Uterus (tissue), 2 donors: Measurements from ENCODE around the gene TBCD.

Experiments used
- POLR2A ChIP-seq, 2 donors: fragments of 450-650 bp; IDR thresholded peaks; one replicate each; pipeline ENCODE4 v1.6.1; 2016; ENCODE audit warnings: antibody characterized with exemption in 2 of 2, mild to moderate bottlenecking in 1 of 2, moderate library complexity in 1 of 2
- TF ChIP-seq, protein P1 (sequence below), 4 experiments: fragments of 200-600 bp in 2 of 4; fragments of 450-650 bp in 2 of 4; sonication (generic) in 2 of 4; IDR thresholded peaks; one replicate each; pipeline ENCODE4 v1.5.1; 2016 to 2019; ENCODE audit warnings: antibody characterized with exemption in 4 of 4, mild to moderate bottlenecking in 2 of 4, moderate library complexity in 1 of 4

GRCh38 chr17:82862191-82862590, 110.3 kb downstream of the TBCD start:
- TF ChIP-seq, protein P1, sequence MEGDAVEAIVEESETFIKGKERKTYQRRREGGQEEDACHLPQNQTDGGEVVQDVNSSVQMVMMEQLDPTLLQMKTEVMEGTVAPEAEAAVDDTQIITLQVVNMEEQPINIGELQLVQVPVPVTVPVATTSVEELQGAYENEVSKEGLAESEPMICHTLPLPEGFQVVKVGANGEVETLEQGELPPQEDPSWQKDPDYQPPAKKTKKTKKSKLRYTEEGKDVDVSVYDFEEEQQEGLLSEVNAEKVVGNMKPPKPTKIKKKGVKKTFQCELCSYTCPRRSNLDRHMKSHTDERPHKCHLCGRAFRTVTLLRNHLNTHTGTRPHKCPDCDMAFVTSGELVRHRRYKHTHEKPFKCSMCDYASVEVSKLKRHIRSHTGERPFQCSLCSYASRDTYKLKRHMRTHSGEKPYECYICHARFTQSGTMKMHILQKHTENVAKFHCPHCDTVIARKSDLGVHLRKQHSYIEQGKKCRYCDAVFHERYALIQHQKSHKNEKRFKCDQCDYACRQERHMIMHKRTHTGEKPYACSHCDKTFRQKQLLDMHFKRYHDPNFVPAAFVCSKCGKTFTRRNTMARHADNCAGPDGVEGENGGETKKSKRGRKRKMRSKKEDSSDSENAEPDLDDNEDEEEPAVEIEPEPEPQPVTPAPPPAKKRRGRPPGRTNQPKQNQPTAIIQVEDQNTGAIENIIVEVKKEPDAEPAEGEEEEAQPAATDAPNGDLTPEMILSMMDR (IDR thresholded peaks at IDR 0.05): no peak
- no peak for TF ChIP-seq POLR2A (IDR thresholded peaks at IDR 0.05)
